OCI-LY1 (cell line): ENCODE measurements around the gene CRPPA.

Experiments
- EZH2 ChIP-seq: fragments of 200-600 bp; sonication (generic), shearing (Covaris generic); IDR thresholded peaks from 2 replicates; pipeline ENCODE4 v1.8.0; 2017; ENCODE audit warnings: borderline replicate concordance, mixed run types, mild to moderate bottlenecking, antibody characterized with exemption, low read length, moderate library complexity, mixed read lengths
- TF ChIP-seq, protein P1 (sequence below): fragments of 200-600 bp; sonication (generic), shearing (Covaris generic); IDR thresholded peaks from 2 replicates; pipeline ENCODE4 v1.5.1; 2017; ENCODE audit warnings: mild to moderate bottlenecking, antibody characterized with exemption, low read length, moderate library complexity, mixed read lengths

DNA sequence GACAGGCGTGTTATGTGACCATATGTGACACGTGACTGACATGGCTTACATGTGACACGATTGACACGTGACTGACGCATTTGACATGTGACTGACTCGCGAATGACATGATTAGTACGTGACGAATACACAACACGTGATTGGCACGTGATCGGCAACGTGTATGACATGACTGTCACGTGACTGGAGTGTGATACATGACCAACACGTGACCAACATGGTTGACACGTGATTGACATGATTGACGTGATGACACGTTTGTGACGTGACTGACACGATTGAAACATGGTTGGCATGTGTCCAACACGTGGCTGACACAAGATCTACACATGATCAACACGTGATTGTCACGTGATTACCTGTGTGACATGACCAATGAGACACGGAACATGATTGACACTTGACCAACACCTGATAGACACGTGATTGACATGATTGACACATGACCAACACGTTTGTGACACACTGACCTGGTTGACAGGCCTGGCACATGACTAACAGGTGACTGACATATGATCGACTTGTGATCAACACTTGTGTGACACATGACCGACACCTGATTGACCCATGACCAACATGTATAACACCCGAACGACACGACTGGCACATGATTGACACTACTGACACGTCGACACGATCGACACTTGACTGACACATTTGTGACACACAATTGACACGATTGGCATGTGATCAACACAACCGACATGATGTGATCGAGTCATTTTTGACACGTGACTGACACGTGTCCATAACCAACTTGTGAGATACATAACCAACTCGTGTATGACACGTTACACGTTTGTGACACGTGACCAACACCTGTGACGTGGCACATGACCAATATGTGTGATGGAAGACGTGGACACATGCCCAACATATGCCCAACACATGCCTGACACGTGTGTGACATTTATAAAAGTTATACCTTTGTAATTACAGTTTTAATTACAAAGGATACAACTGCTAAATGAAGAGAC, 21.1 kb downstream of the CRPPA start:
- TF ChIP-seq, protein P1, sequence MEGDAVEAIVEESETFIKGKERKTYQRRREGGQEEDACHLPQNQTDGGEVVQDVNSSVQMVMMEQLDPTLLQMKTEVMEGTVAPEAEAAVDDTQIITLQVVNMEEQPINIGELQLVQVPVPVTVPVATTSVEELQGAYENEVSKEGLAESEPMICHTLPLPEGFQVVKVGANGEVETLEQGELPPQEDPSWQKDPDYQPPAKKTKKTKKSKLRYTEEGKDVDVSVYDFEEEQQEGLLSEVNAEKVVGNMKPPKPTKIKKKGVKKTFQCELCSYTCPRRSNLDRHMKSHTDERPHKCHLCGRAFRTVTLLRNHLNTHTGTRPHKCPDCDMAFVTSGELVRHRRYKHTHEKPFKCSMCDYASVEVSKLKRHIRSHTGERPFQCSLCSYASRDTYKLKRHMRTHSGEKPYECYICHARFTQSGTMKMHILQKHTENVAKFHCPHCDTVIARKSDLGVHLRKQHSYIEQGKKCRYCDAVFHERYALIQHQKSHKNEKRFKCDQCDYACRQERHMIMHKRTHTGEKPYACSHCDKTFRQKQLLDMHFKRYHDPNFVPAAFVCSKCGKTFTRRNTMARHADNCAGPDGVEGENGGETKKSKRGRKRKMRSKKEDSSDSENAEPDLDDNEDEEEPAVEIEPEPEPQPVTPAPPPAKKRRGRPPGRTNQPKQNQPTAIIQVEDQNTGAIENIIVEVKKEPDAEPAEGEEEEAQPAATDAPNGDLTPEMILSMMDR = no peak
- no peak for TF ChIP-seq EZH2
